Psoas muscle (tissue), 8 donors: ENCODE measurements around the gene ERVMER34-1. TPM values are rescaled to one million over a fixed set of nuclear protein-coding genes. Genes with fewer than 3 reads are reported as not detected.

Experiments
- ATAC-seq, 4 donors: fragments of 200-7000 bp; cut with Tn5 transposase; one replicate each; pipeline ENCODE4 v1.9.1; 2020; ENCODE audit warnings: moderate library complexity in 3 of 4, mild to moderate bottlenecking in 2 of 4
- DNase-seq, 2 donors: peaks; one replicate each; pipeline ENCODE4 v3.0.0-alpha.2; 2020
- H3K27ac ChIP-seq: fragments of 200-600 bp; one replicate; pipeline ENCODE4 v1.8.0; 2022
- H3K27me3 ChIP-seq, 3 donors: fragments of 200-600 bp in 1 of 3; one replicate each; pipeline versions ENCODE4 v1.6.1 to v1.8.0; 2013 to 2022; ENCODE audit warnings: low read length in 2 of 3, mild to moderate bottlenecking in 2 of 3, moderate library complexity in 1 of 3; ENCODE audit not compliant: insufficient read depth in 3 of 3
- H3K36me3 ChIP-seq, 2 donors: fragments of 200-600 bp in 1 of 2; one replicate each; pipeline versions ENCODE4 v1.6.1 to v1.8.0; 2013 to 2022; ENCODE audit warnings: low read depth in 1 of 2, mild to moderate bottlenecking in 1 of 2, moderate library complexity in 1 of 2; ENCODE audit not compliant: insufficient read depth in 1 of 2
- H3K4me1 ChIP-seq: fragments of 200-600 bp; one replicate; pipeline ENCODE4 v1.8.0; 2022
- H3K4me3 ChIP-seq: fragments of 200-600 bp; one replicate; pipeline ENCODE4 v1.8.0; 2022; ENCODE audit warnings: mild to moderate bottlenecking
- H3K9me3 ChIP-seq: fragments of 200-600 bp; one replicate; pipeline ENCODE4 v1.8.0; 2022
- WGBS, 3 donors: extraction: QIAGEN DNeasy Blood & Tissue Kit; methylation state at CpG; one replicate each; pipeline versions ENCODE4 v1.1.6 to v1.1.7; 2013; 5-methylcytosine and 5-hydroxymethylcytosine counted together
- intact Hi-C, 2 donors: fragments of 100-400 bp; cut with DNase I; formaldehyde crosslinking; loops; one replicate each; pipeline versions ENCODE4 v1.11.0 to v1.14.2; 2022
- polyA plus RNA-seq, 3 donors: library from polyadenylated mRNA; stranded (reverse); fragments of 200-250 nt; gene quantifications; one replicate each; pipeline ENCODE4 v1.2.3, GENCODE V29; 2013
- total RNA-seq, 4 donors: library from RNA; stranded (reverse); fragmentation: NEBNext Ultra II Directional in 2 of 4; extraction: Animal tissue kit (Norgen Biotek cat#: 25700) in 2 of 4; gene quantifications; one replicate each; pipeline versions ENCODE4 v1.2.1 to v1.2.4, GENCODE V29; 2021 to 2023
- TF ChIP-seq, protein P1 (sequence below): fragments of 200-600 bp; IDR thresholded peaks from one replicate; pipeline ENCODE4 v1.8.0; 2022; ENCODE audit warnings: antibody characterized with exemption
- donor health status: healthy with polysubstance abuse.
- donor health status: DM: no; HTN: no; CAD: no; lungs with moderate emphysema.
- donor health status: Bipolar disorder and iron deficiency.
- donor health status: healthy.
- donor health status: DM: yes; HTN: yes; CAD: no.
- donor health status: DM: no; HTN: no; CAD: no.
- donor health status: DM: no; HTN: no; CAD: no.
- donor health status: DM: yes; HTN: yes; CAD: no.

The ERVMER34-1 gene
- total and polyA plus RNA-seq, 7 donors = 0.03 TPM; not detected in 6

DNA sequence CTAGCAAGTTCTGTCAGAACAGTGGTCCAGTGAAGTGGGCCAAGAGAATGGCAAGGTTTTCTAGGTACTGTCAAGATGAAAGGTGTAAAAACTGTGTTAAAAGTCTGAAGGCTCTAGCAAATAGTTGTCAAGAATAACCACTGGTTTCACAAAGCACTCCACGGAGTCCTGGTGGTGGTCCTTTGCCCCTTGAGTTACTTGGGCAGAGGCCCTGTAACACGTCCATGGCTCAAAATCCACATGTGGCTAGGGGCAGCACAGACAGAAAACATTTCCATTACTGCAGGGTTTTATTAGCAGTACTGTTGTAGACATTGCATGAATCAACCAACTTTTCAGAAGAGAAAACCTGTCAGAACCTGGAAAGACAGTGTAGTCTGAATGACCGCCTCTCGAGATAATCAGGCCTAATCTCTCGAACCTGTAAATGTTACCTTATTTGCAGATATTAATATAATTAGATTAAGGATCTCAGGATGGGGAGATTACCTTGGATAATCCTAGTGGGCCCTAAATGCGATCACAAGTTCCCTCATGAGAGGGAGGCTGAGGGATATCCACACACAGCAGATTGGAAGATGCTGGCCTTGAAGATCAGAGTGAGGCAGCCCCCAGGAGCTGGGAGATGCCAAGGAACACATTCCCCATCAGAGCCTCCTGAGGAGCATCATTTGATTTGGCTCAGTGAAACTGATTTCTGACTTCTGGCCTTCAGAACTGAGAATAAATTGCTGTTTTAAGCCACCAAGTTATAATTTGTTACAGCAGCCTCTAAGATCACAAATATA is 34.7 kb downstream of the ERVMER34-1 start:
- H3K4me1 ChIP-seq = peaks cover 25% of the 10 kb centered on the region
- no peak for ATAC-seq
- H3K27ac ChIP-seq = no peak overlapping the region
- DNase-seq = no peak
- TF ChIP-seq, protein P1, sequence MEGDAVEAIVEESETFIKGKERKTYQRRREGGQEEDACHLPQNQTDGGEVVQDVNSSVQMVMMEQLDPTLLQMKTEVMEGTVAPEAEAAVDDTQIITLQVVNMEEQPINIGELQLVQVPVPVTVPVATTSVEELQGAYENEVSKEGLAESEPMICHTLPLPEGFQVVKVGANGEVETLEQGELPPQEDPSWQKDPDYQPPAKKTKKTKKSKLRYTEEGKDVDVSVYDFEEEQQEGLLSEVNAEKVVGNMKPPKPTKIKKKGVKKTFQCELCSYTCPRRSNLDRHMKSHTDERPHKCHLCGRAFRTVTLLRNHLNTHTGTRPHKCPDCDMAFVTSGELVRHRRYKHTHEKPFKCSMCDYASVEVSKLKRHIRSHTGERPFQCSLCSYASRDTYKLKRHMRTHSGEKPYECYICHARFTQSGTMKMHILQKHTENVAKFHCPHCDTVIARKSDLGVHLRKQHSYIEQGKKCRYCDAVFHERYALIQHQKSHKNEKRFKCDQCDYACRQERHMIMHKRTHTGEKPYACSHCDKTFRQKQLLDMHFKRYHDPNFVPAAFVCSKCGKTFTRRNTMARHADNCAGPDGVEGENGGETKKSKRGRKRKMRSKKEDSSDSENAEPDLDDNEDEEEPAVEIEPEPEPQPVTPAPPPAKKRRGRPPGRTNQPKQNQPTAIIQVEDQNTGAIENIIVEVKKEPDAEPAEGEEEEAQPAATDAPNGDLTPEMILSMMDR = no peak
- 90 to 94% (median 94%) methylated on average over 6 of the region's 6 CpGs for WGBS, 3 donors
- H3K4me3 ChIP-seq = no peak overlapping the region
- H3K9me3 ChIP-seq = no peaks in the 10 kb centered on the region
- intact Hi-C loops = loop anchor here (10.0 kb wide), 1 partner anchor 148 kb away; the partner anchor contains the start of gene RASL11B (in 2 of the 2)
- H3K27me3 ChIP-seq = no peaks in the 10 kb centered on the region
- H3K36me3 ChIP-seq = peaks cover 5 to 62% of the 10 kb centered on the region in 2 donors

DNA sequence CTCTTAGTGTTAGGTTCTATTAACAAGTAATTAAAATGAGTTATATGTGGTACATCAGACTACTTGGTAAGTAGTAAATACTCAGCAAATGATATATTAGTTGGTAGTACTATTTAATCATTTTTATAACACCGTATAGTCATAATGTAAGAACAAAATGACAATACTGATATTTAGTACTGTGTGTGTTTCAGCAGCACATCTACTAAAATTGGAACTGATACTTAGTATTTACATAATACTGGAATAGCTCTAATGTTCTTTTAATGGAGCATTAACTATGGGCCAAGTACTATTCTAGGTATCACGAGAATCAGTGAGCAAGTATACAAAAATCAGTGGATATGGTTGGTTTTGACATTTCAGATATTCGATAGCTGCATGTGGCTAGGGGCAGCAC is 35.3 kb downstream of the ERVMER34-1 start:
- ATAC-seq (no peak), DNase-seq (no peak)
- TF ChIP-seq, protein P1 = no peak
- H3K36me3 ChIP-seq = peaks cover 5 to 62% of the 10 kb centered on the region in 2 donors
- peaks cover 25% of the 10 kb centered on the region for H3K4me1 ChIP-seq
- no peak overlapping the region for H3K4me3 ChIP-seq
- 81 to 89% (median 88%) methylated on average over 3 of the region's 3 CpGs for WGBS, 3 donors
- no peaks in the 10 kb centered on the region for H3K9me3 ChIP-seq
- intact Hi-C loops = loop anchor here (10.0 kb wide), 1 partner anchor 149 kb away; the partner anchor contains the start of gene RASL11B (in 2 of the 2)
- no peak overlapping the region for H3K27ac ChIP-seq
- no peaks in the 10 kb centered on the region for H3K27me3 ChIP-seq

DNA sequence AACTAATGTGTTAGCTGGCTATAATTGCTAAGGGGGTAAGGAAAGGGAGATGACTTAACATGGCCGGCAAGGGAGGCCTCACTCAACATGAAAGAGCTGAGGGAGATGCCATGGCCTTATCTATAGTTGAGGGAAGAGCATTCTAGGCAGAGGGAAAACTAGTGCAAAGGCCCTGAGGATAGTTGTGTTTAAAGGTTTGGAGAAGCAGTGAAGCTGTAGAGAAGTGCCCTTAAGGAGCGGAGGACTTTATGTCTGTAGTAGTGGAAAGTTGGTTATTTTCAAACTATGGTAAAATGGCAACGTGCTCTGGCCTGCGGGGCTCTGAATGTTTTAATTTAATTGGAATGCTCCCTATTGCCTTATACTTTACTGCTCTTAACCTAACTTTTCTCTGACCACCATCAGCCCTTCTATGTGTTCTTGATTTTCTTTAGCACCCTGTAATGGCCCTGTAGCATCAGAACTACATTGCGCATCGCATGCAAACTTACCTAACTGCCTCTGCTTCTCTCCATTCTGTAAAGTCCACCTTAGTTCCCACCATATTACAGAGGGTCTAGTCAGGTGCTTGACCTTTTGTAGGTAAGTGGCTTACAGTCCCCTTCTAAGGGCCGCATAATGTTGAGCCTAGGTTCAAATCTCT is 35.8 kb downstream of the ERVMER34-1 start:
- H3K27me3 ChIP-seq = no peaks in the 10 kb centered on the region
- peaks cover 5 to 56% of the 10 kb centered on the region in 2 donors for H3K36me3 ChIP-seq
- TF ChIP-seq, protein P1 = no peak
- ATAC-seq (no peak), DNase-seq (no peak)
- intact Hi-C loops = loop anchor here (10.0 kb wide), 1 partner anchor 149 kb away; the partner anchor contains the start of gene RASL11B (in 2 of the 2)
- H3K4me1 ChIP-seq = peaks cover 25% of the 10 kb centered on the region
- H3K27ac ChIP-seq = no peak overlapping the region
- no peaks in the 10 kb centered on the region for H3K9me3 ChIP-seq
- 95 to 98% (median 95%) methylated on average over 7 of the region's 7 CpGs for WGBS, 3 donors
- no peak overlapping the region for H3K4me3 ChIP-seq

DNA sequence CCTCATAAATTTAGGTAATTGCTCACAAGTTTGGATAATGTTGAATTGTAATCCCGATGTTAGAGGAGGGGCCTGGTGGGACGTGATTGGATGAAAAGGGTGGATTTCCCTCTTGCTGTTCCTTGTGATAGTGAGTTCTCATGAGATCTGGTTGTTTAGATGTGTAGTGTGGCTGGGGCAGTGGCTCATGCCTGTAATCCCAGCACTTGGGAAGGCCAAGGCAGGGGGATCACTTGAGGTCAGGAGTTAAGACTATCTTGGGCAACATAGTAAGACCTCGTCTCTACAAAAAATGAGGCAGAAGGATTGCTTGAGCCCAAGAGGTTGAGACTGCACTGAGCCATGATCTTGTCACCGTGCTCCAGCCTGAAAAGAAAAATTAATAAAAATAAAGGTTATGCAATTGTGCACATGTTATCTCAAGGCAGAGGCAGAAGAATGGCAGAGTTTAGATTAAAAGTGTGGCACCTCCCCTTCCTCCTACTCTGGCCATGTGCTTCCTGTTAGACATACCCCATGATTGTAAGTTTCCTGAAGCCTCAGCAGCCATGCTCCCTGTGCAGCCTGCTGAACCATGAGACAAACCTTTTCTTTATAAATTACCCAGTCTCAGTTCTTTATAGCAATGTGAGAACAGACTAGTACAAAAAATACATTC is 36.5 kb downstream of the ERVMER34-1 start:
- H3K4me1 ChIP-seq = peaks cover 25% of the 10 kb centered on the region
- intact Hi-C loops = loop anchor here (5.0 to 10.0 kb wide), 4 partner anchors 52 to 150 kb away; partner anchors contain the start of genes RASL11B (in 2 of the 2) and USP46 (in 1 of the 2)
- no peak overlapping the region for H3K4me3 ChIP-seq
- H3K36me3 ChIP-seq = peaks cover 5 to 51% of the 10 kb centered on the region in 2 donors
- DNase-seq (no peak), ATAC-seq (no peak)
- 71 to 86% (median 73%) methylated on average over 4 of the region's 4 CpGs for WGBS, 3 donors
- no peaks in the 10 kb centered on the region for H3K9me3 ChIP-seq
- TF ChIP-seq, protein P1 = no peak
- H3K27me3 ChIP-seq = no peaks in the 10 kb centered on the region
- no peak overlapping the region for H3K27ac ChIP-seq
